Naive B cell (primary cell): Measurements from ENCODE around the gene PPM1H. TPM values are rescaled to one million over a fixed set of nuclear protein-coding genes. Genes with fewer than 3 reads are reported as not detected.

Experiments used
- ATAC-seq, 2 donors: fragments of 150-1000 bp; cut with Tn5 transposase; 2 replicates each; pipeline ENCODE4 v1.10.0; 2021; ENCODE audit warnings: low read depth in 2 of 2, mild to moderate bottlenecking in 2 of 2, moderate library complexity in 2 of 2
- DNase-seq: peaks from one replicate; pipeline ENCODE4 v3.0.0; 2022
- H3K27ac Mint-ChIP-seq, 6 donors: one replicate each; pipeline ENCODE4 v1.8.0; 2020 to 2022; ENCODE audit warnings: mild to moderate bottlenecking in 6 of 6, mixed read lengths in 6 of 6, moderate library complexity in 5 of 6, inconsistent platforms in 2 of 6
- H3K27me3 Mint-ChIP-seq, 3 donors: one replicate each; pipeline ENCODE4 v1.8.0; 2021 to 2022; ENCODE audit warnings: mixed read lengths in 3 of 3, mild to moderate bottlenecking in 1 of 3
- H3K36me3 Mint-ChIP-seq, 2 donors: one replicate each; pipeline ENCODE4 v1.8.0; 2020 to 2022; ENCODE audit warnings: mixed read lengths in 2 of 2, inconsistent platforms in 1 of 2, mild to moderate bottlenecking in 1 of 2
- H3K4me1 Mint-ChIP-seq, 3 donors: one replicate each; pipeline ENCODE4 v1.8.0; 2020 to 2022; ENCODE audit warnings: mixed read lengths in 3 of 3, inconsistent platforms in 1 of 3, mild to moderate bottlenecking in 1 of 3, moderate library complexity in 1 of 3
- H3K4me3 Mint-ChIP-seq, 8 donors: one replicate each; pipeline ENCODE4 v1.8.0; 2020 to 2022; ENCODE audit warnings: mild to moderate bottlenecking in 8 of 8, mixed read lengths in 8 of 8, moderate library complexity in 8 of 8, inconsistent platforms in 2 of 8
- H3K9me3 Mint-ChIP-seq, 7 donors: one replicate each; pipeline ENCODE4 v1.8.0; 2020 to 2022; ENCODE audit warnings: mixed read lengths in 7 of 7, mild to moderate bottlenecking in 5 of 7, inconsistent platforms in 2 of 7, moderate library complexity in 1 of 7
- polyA plus RNA-seq, 6 donors: library from polyadenylated mRNA; unstranded; fragments of 300-500 nt; fragmentation: Illumina TruSeq; gene quantifications; one replicate each; pipeline ENCODE4 v1.2.3, GENCODE V29; 2021; ENCODE audit warnings: low read depth in 6 of 6

Gene PPM1H
- polyA plus RNA-seq, 6 donors from 2014 or later, result 0.05 to 0.15 (median 0.12) TPM; not detected in 3

- Mint-ChIP-seq H3K4me1 (peaks cover 9 to 18% (median 14%) of the 10 kb centered on the region in 3 donors), H3K27ac (peak overlapping the region in 1 of 6 donors; percentile 47), H3K4me3 (no peak overlapping the region), H3K36me3 (peaks cover 0 to 7% of the 10 kb centered on the region in 2 donors), H3K27me3 (peaks cover 31 to 46% (median 34%) of the 10 kb centered on the region in 3 donors), H3K9me3 (peaks cover 0 to 4% (median 0%) of the 10 kb centered on the region in 7 donors)
- DNase-seq (no peak), ATAC-seq (no peak)
Observed at GRCh38 chr12:62931477-62931876, 3.5 kb downstream of the PPM1H start.

DNA sequence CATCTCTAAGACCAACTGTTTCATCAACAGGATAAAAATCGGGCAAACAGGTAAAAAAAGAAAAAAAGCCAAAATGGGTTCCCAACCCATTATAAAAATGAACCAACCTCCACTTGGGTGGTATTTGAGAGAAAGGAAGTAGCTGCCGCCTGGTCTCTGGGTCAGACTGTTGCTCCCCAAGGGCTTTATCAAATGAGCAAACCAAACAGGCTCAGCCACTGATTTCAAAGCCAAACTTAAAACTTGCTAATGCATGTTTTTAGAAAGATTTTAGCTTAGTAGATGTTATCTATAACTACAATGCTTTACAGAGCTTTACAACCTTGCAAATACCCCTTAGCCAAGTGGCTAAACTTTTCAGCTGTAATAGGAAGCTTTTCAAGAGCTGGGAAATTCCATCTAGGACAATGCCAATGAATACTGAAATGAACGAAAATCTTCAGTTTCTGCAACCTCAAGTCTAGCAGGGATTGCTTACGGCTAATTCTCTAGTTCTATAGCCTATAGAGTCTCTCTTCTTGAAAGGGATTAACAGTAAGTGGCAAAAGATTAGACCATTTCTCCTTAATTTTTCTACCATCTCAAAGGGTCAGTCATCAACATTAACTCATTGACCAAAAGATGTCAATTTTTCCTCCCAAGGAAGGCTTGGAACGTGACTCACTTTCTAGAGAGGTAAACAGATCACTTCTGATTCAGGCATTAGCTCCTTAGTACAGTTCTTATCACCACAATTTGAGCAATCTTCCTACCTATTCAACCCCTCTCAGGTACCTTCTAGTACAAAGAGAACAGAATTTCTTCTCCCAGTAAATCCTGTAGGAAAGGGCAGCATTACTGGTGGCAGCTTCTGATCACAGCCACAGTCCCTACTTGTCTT is 4.2 kb downstream of the PPM1H start:
- Mint-ChIP-seq H3K4me1 (peaks cover 9 to 18% (median 14%) of the 10 kb centered on the region in 3 donors), H3K27ac (no peak overlapping the region), H3K27me3 (peaks cover 31 to 46% (median 33%) of the 10 kb centered on the region in 3 donors), H3K9me3 (peaks cover 0 to 4% (median 0%) of the 10 kb centered on the region in 7 donors), H3K4me3 (no peak overlapping the region), H3K36me3 (peaks cover 0 to 7% of the 10 kb centered on the region in 2 donors)
- ATAC-seq (no peak), DNase-seq (no peak)

DNA sequence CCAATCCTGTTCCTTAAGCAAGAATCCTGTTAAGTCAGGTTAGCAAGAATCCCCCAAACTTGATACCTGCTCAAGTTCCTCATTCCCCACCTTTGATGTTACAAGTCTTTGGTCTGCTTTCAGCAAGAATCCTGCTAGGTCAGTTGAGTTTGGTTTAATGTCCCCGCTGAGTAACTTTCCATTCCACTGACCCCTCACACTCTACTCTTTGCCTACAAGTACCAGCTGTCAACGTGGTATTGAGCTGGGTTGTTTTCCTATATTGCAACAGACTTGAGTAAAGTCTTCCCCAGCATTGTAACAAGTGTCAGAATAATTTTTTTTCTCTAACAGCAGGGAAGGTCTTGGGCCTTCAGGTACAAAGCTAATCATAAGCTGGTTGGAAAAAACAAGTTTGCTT is 6.3 kb downstream of the PPM1H start:
- H3K9me3 Mint-ChIP-seq, result peaks cover 0 to 4% (median 0%) of the 10 kb centered on the region in 7 donors
- H3K27ac Mint-ChIP-seq, result no peak overlapping the region
- no peak for DNase-seq
- peaks cover 0 to 7% of the 10 kb centered on the region in 2 donors for H3K36me3 Mint-ChIP-seq
- H3K4me1 Mint-ChIP-seq, result peaks cover under 1 to 11% (median 7%) of the 10 kb centered on the region in 3 donors
- ATAC-seq, result no peak
- peaks cover 22 to 37% (median 29%) of the 10 kb centered on the region in 3 donors for H3K27me3 Mint-ChIP-seq
- H3K4me3 Mint-ChIP-seq, result no peak overlapping the region

DNA sequence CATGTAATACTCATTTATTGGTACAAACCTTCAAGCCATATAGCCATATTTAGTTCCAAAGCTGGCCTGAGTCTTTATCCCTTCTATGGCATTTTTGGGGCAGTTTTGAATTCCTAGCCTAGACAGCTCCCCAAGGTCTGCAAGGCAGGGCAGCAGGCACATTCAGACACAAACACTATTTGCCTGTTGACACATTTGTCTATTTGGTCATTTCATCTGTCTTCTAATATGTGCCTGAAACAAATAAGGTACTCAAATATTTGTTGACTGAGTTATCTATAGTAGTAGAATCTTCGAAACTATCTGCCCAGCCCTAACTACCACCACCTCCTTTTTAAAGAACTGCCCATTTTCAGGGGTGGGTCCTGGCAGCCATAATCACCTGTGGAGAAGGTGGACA is 9.3 kb downstream of the PPM1H start:
- Mint-ChIP-seq H3K27ac (no peak overlapping the region), H3K9me3 (no peaks in the 10 kb centered on the region), H3K36me3 (no peaks in the 10 kb centered on the region), H3K4me1 (no peaks in the 10 kb centered on the region), H3K4me3 (no peak overlapping the region), H3K27me3 (peaks cover 4 to 10% (median 5%) of the 10 kb centered on the region in 3 donors)
- DNase-seq (no peak), ATAC-seq (no peak)

DNA sequence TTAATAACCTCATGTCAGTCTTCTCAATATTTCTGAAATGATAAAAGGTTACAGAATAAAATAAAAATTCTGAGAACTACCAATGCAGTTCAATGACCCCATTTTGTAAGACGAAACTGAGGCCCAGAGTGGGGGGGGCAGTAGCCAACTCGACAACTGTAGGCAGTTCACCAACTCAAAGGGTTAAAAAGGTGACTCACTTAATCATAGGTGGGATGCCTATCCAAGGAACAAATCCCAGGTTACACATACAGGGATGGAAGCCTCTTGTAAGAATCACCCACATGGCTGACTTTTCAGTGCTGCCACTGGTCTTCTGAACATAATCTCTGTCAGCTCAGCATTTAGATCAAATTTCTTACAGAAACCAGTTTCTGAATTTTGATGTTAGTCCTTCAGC is 10.9 kb downstream of the PPM1H start:
- DNase-seq (no peak), ATAC-seq (no peak)
- no peak overlapping the region for H3K4me3 Mint-ChIP-seq
- no peaks in the 10 kb centered on the region for H3K4me1 Mint-ChIP-seq
- H3K27me3 Mint-ChIP-seq, result peaks cover 0 to 10% (median 0%) of the 10 kb centered on the region in 3 donors
- no peaks in the 10 kb centered on the region for H3K9me3 Mint-ChIP-seq
- H3K36me3 Mint-ChIP-seq, result no peaks in the 10 kb centered on the region
- no peak overlapping the region for H3K27ac Mint-ChIP-seq

DNA sequence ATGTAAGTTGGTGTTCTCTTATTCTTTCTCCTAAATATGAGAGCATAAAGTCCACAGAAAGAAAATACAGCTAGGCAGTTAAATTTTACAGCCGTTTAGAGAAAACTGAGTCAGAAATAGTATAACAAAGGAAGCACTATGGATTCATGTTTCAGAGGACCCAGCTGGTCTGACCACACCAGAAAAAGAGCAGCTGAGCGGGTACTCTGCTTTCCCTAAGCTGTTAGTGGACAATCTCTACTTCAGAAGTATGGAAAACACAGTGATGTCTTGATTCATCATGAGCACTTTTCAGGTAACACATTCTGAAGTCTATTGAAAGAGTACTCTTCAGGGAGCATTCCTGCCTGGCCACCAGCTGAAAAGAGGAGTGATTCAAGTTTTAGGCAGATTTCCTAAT is 12.4 kb downstream of the PPM1H start:
- no peak overlapping the region for H3K27ac Mint-ChIP-seq
- H3K4me3 Mint-ChIP-seq, result no peak overlapping the region
- H3K4me1 Mint-ChIP-seq, result no peaks in the 10 kb centered on the region
- DNase-seq (no peak), ATAC-seq (no peak)
- H3K36me3 Mint-ChIP-seq, result no peaks in the 10 kb centered on the region
- H3K27me3 Mint-ChIP-seq, result no peaks in the 10 kb centered on the region
- H3K9me3 Mint-ChIP-seq, result no peaks in the 10 kb centered on the region

GRCh38 chr12:62919838-62920237 is 15.1 kb downstream of the PPM1H start:
- ATAC-seq, result no peak
- no peaks in the 10 kb centered on the region for H3K36me3 Mint-ChIP-seq
- H3K4me3 Mint-ChIP-seq, result peak overlapping the region in 1 of 8 donors; percentile 11
- no peak overlapping the region for H3K27ac Mint-ChIP-seq
- no peaks in the 10 kb centered on the region for H3K9me3 Mint-ChIP-seq
- no peaks in the 10 kb centered on the region for H3K27me3 Mint-ChIP-seq
- no peak for DNase-seq
- no peaks in the 10 kb centered on the region for H3K4me1 Mint-ChIP-seq

DNA sequence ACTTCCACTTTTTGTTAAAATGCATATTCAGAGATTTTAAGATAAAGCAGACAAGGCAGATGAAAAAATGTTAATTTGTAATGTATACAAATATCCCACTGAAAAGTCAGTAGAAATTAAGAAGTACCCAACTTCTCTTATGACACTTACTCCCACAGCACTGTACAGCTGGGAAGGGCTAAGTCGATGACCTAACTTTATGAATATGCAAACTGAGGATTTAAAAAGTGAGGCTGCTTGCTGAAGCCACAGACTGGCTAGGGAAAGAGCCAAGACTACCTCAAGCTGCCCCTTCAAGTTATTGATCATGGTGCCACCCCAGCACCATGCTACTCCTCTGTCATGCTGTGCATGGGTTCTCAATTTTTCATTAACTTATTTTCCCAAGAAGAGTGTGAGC is 17.0 kb downstream of the PPM1H start:
- Mint-ChIP-seq H3K9me3 (no peaks in the 10 kb centered on the region), H3K27ac (no peak overlapping the region), H3K36me3 (no peaks in the 10 kb centered on the region), H3K4me1 (no peaks in the 10 kb centered on the region), H3K4me3 (no peak overlapping the region), H3K27me3 (no peaks in the 10 kb centered on the region)
- ATAC-seq (no peak), DNase-seq (no peak)

DNA sequence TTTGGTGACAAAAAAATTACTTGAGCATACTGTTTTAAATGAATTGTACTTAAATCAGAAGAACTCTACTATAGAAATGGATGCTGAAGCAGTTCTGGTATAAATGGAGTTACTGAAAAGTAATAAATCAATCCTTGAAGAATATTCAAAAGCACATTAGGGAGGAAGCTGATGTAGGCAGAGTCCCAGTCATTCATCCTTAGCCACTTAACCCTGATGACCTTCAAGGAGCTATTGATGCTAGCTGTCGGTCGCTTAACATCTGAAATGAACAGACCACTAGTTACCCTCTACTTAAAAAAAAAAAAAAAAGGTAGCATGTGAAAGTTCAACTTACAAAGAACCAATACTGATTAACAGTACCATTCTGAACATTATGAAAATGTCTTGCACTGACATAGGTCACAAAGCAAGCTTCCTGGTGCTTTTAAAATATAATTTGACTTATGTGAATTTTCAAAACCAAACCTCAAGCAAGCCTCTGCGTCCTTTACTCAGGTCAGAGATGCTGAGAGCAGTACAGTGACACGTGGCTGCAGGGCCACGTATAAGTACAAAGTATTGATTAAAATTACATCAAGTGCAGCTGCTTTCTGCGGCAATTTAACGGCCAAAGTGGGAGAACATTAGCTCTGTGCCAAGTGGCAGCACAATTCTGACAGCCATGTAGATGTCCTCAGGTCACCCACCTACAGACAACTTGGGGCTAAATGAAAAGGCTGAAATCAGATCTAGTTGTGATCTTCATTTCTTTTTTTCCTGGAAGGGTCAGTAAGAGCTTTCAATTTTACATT is 18.1 kb downstream of the PPM1H start:
- no peaks in the 10 kb centered on the region for H3K27me3 Mint-ChIP-seq
- ATAC-seq (no peak), DNase-seq (no peak)
- H3K4me1 Mint-ChIP-seq, result no peaks in the 10 kb centered on the region
- H3K36me3 Mint-ChIP-seq, result no peaks in the 10 kb centered on the region
- H3K9me3 Mint-ChIP-seq, result no peaks in the 10 kb centered on the region
- H3K27ac Mint-ChIP-seq, result no peak overlapping the region
- H3K4me3 Mint-ChIP-seq, result no peak overlapping the region

DNA sequence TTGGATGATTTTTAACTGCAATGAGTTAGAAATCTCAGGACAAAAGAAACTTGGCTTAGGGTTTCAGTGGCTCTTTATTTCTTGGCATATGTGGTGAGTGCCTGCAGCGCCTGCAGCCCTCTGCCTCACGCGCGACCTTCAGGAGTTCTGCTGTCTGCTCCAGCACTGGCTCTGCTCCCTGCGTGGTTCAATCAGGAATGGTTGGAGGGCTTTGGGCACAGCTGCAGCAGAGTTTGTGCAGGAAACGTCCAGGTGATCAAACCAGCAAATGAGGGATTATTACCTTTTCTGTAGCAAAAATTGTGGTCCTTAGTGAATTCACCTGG is 19.8 kb downstream of the PPM1H start:
- Mint-ChIP-seq H3K27ac (no peak overlapping the region), H3K4me3 (no peak overlapping the region), H3K36me3 (no peaks in the 10 kb centered on the region), H3K4me1 (no peaks in the 10 kb centered on the region), H3K27me3 (no peaks in the 10 kb centered on the region), H3K9me3 (no peaks in the 10 kb centered on the region)
- no peak for ATAC-seq
- DNase-seq, result no peak

DNA sequence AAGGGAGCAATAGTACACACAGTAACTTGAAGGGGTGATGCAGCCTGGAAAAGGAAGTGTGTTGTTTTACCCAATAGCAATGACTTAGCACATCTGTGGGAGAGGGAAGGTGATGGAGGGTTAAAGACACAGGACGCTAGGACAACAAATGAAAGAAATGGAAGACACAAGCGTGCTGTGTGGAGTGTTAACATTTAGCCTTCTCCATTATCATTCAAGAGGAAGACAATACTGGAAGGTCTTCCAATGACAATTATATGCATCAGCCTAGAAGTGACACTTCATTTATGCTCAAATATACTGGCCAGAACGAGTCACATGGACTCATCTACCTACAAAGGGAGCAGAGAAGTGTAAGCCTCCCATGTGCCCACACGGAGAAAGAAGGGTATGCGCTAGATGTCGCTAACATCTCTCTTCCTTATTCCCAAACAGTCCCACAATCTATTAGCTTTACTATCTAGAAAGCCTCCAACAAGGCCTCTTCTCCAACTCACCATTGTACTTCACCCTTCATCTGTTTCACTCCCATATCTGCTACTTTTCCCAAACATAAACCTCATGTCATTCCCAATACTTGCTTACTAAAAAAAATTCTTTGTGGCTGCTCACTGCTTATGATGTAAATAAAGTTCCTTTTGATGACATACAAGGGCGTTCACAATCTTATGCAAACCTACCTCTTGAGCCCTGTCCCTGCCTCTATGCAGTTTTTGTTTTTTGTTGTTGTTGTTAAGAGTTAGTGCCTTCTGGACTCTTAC is 20.3 kb downstream of the PPM1H start:
- DNase-seq (no peak), ATAC-seq (no peak)
- peaks cover 0 to 2% (median 0%) of the 10 kb centered on the region in 3 donors for H3K27me3 Mint-ChIP-seq
- no peak overlapping the region for H3K4me3 Mint-ChIP-seq
- H3K27ac Mint-ChIP-seq, result no peak overlapping the region
- H3K9me3 Mint-ChIP-seq, result no peaks in the 10 kb centered on the region
- no peaks in the 10 kb centered on the region for H3K4me1 Mint-ChIP-seq
- no peaks in the 10 kb centered on the region for H3K36me3 Mint-ChIP-seq

DNA sequence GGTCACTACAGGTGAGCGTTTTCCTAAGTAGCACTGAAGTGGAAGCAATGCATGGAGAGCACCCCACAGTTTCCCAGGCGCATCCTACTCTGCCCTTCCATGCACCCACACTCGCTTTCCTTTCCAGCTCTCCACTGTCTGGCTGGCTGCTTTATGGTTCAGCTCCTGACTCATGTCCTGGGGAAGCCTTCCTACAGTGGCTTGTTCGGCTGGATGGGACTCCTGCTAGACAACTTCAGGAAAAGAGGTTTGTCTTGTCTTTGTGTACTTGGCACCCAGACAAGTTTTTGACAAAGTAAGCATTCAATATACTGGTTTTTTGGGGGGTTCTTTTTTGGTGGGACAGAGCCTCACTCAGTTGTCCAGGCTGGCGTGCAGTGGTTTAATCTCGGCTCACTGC is 21.6 kb downstream of the PPM1H start:
- H3K27ac Mint-ChIP-seq, result no peak overlapping the region
- no peaks in the 10 kb centered on the region for H3K9me3 Mint-ChIP-seq
- peaks cover 0 to 11% (median 0%) of the 10 kb centered on the region in 3 donors for H3K27me3 Mint-ChIP-seq
- H3K4me1 Mint-ChIP-seq, result no peaks in the 10 kb centered on the region
- DNase-seq (no peak), ATAC-seq (no peak)
- no peaks in the 10 kb centered on the region for H3K36me3 Mint-ChIP-seq
- H3K4me3 Mint-ChIP-seq, result no peak overlapping the region

- Mint-ChIP-seq H3K27ac (no peak overlapping the region), H3K4me1 (no peaks in the 10 kb centered on the region), H3K27me3 (peaks cover 0 to 11% (median 0%) of the 10 kb centered on the region in 3 donors), H3K36me3 (no peaks in the 10 kb centered on the region), H3K4me3 (no peak overlapping the region), H3K9me3 (no peaks in the 10 kb centered on the region)
- no peak for ATAC-seq
- DNase-seq, result no peak
Observed at GRCh38 chr12:62912644-62913043, 22.3 kb downstream of the PPM1H start.
